ENCODE measurements around the gene MAGEB4.
"Not testable (repeated sequence)": the region's sequence is repeated elsewhere in the genome, so short reads cannot be mapped to it uniquely, and the experiment has no call there.

MAGEB4 gene, protein sequence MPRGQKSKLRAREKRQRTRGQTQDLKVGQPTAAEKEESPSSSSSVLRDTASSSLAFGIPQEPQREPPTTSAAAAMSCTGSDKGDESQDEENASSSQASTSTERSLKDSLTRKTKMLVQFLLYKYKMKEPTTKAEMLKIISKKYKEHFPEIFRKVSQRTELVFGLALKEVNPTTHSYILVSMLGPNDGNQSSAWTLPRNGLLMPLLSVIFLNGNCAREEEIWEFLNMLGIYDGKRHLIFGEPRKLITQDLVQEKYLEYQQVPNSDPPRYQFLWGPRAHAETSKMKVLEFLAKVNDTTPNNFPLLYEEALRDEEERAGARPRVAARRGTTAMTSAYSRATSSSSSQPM

DNA sequence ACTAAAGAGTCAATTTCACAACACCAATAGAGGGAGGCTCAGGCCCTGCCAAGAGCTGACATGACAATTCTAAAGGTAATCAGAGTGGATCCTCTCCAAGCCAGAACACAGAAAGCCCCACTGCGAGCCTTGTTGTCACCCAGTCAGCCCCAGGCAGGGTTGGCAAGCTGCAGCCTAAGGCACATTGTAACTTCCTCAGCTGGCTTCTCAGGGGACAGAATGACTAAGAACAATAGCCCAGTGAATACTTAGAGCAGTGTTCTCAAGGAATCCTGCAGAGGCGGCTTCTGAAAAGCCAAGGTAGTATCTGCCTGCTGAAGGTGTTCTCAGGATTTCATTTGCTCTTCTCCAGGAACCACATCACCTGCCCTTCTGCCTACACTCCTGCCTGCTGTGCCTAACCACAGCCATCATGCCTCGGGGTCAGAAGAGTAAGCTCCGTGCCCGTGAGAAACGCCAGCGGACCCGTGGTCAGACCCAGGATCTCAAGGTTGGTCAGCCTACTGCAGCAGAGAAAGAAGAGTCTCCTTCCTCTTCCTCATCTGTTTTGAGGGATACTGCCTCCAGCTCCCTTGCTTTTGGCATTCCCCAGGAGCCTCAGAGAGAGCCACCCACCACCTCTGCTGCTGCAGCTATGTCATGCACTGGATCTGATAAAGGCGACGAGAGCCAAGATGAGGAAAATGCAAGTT lies at the start of gene MAGEB4:
Gene MAGEB4, plus strand, starts transcription at position 277 of the 692 bp plus-strand sequence. Its CDS starts 136 bp downstream, at position 413.
- no peak for DNase-seq

DNA sequence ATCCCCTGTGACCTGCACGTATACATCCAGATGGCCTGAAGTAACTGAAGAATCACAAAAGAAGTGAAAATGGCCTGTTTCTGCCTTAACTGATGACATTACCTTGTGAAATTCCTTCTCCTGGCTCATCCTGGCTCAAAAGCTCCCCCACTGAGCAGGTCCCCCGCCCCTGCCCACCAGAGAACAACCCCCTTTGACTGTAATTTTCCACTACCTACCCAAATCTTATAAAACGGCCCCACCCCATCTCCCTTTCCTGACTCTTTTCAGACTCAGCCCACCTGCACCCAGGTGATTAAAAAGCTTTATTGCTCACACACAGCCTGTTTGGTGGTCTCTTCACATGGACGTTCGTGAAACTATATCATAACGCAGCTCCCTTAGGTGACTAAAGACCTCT lies 47.9 kb upstream of the MAGEB4 start:
- DNase-seq, result not testable (repeated sequence)

DNA sequence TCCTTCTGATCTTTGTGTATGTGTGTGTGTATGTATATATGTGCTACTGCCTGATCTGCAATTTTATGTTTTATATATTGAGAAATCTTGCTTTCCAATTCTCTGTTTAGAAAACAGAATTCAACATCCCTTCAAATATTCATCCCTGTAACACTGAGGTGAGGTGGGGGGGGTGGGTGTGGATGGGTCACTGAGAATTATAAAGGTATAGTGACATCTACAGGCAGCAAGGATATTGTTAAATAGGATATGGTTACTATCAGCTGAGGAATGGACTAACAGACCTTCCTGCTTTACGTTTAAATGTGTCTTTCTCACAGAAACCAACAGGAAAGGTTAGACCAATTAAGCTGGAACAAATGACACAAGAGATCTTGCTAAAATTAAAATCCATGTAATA lies 45.5 kb upstream of the MAGEB4 start:
- DNase-seq, result no peak

DNA sequence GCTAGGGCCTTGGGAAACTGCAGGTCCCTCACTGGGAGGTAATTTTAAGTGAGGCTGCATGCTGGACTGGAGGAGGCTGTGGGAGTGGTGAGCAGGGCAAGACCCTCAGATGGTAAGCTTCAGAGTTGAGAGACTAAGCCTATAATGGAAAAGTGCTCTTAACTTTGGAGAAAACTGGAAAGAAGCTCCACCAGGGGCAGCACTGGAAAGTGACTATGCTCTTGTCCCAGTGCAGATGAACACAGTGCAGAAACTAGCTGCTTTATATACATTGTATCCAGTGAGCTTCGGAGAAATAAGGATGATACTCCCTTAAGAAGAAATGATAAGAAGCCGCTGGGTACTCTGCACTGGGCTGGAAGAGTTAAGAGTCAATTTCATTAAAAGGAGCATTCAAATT lies 29.6 kb upstream of the MAGEB4 start:
- DNase-seq, result no peak

DNA sequence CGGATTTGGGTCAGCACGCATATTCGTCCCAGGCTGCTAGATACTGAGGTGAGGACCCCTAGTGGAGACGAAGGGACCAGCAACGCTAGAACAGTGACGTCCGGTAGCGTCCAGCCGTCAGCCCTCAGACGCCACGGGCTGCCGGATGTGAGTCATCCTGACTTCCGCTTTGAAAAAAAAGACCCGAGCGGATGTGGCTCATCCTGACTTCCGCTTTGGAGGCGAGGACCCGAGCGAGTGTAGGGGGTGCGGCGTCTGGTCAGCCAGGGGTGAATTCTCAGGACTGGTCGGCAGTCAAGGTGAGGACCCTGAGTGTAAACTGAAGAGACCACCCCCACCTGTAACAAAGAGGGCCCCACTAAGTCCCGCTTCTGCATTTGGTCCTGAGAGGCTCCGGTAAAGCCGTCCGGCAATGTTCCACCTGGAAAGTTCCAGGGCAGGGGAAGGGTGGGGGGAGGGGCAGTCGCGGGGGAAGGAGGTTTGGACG lies 26.4 kb upstream of the MAGEB4 start, which contains the start of gene MAGEB2:
Gene MAGEB2, plus strand, starts transcription at position 207 of the 487 bp plus-strand sequence. CDS start 3,018 bp downstream, outside the sequence.
- DNase-seq, result no peak

DNA sequence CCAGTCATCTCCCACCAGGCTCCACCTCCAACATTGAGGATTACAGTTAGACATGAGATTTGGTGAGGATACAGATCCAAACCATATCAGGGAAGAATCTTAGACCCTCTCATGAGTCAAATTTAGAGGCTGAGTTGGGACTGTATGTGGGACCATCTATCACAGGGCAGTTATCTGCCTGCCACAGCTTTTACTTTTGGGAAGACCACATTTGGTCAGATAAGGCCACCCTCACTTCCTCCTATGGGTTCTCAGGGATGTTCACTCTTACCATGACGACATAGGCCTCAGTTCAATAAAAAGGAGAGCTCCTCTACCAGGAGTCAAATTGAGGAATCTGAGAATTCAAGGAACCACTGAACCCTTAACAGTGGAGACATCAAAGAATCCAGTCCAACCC lies 24.3 kb upstream of the MAGEB4 start:
- DNase-seq, result no peak

DNA sequence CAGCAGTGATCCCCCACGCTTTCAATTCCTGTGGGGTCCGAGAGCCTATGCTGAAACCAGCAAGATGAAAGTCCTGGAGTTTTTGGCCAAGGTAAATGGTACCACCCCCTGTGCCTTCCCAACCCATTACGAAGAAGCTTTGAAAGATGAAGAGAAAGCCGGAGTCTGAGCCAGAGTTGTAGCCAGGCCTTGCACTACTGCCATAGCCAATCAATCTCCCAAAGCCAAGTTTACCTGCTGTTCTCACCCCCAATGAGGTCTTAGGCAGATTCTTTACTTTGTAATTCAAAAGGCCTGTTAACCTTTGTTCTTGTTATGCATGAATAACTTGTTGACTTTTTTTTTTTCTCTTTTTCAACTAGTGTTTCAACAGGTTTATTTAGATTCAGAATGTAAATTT lies 22.4 kb upstream of the MAGEB4 start:
- DNase-seq, result no peak

DNA sequence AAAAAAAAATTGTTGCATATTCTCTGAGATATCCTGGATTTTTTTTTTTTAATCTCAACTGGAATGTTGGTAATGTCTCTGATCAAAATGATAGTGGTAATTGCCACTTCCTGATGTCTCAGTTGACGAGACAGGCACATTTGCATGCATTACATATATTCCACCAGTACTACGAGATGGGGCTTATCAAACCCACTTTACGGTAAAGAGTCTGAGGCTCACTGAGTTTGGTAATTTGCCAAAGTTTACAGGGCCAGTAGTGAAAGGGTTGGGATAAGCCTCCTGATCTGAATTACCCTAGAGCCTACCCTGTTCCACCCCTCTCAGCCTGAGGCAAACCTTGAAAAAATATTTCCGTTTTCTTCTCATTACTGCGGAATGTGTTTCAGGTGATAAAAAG lies 21.1 kb upstream of the MAGEB4 start:
- DNase-seq, result no peak

DNA sequence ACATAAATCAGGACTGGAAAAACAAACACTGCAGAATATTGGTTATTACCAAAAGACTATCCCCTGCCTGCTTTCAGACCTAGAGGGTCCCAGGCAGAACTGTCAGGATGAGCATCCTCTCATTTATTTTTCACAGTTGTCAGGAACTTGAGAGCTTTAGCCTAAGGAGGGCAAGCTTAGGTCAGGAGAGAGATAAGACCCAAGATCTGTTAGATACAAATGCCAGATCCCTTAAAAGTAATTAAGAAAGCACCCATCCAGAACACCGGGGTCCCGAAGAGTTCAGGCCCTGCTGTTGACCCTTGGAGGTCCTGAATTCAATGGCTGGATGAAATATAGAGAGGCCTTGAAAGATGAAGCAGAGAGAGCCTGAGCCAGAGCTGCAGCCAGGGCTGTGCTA lies 17.3 kb upstream of the MAGEB4 start:
- DNase-seq, result no peak

DNA sequence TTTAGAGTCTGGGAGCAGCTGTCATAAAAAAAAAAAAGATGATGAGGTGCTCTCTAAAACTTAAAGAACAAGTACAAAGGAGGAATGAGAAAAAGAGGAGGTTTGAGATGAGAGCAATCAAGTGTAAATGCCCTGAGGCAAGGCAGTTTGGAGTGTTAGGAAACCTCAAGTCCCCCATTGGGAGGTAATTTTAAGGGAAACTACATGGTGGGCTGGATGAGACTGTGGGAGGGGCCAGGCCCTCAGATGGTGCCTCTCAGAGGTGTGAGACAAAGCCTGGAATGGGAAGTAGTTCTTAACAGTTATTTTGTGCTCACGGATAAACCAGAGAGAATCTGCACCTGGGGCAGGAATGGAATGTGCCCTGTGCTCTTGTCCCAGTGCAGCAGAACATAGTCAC lies 13.3 kb upstream of the MAGEB4 start:
- DNase-seq, result no peak

DNA sequence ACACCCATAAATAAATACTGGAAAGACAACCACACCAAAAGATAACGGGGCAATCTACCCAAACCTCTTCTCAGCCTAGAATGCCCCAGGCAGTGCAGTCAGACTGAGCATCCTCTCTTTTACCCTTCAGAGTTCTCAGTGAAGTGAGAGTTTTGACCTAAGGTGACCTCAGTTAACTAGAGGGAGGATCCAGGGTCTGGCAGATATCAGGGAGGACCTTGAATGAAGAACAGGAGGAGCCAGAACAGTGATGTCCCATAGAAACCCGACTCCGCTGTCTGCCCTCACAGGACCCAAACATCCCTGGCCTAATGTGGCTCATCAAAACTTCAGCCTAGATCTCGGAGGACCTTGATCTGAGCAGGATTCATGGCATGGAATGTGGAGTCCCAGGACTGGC lies 11.4 kb upstream of the MAGEB4 start, which contains the start of gene MAGEB3:
Gene MAGEB3, plus strand, starts transcription at position 263 of the 400 bp plus-strand sequence. CDS start 5,268 bp downstream, outside the sequence.
- DNase-seq, result no peak

DNA sequence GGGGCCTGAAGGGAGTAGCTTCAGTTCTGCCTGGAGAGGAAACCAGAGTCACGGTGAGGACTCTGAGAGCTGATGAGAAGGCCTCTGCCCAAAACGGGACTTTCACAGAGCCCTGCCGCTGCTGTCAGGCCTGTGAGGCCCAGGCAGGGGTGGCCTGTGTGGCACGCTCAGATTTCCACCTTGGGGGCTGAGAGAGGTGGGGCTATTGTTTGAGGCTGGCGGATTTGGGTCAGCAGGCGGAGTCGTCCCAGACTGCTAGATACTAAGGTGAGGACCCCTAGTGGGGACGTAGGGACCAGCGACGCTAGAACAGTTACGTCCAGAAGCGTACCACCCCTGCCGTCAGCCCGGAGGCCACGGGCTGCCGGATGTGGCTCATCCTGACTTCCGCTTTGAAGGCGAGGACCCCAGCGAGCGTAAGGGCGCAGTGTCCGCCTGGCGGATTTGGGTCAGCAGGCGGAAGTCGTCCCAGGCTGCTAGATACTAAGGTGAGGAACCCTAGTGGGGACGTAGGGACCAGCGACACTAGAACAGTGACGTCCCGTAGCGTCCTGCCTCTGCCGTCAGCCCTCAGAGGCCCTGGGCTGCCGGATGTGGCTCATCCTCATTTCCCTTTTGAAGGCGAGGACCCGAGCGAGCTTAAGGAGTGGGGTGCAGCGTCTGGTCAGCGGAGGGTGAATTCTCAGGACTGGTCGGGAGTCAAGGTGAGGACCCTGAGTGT lies 5.1 kb downstream of the MAGEB4 start, which contains the start of gene MAGEB1:
Gene MAGEB1, plus strand, starts transcription at position 378 of the 721 bp plus-strand sequence. CDS start 3,348 bp downstream, outside the sequence.
- no peak for DNase-seq

DNA sequence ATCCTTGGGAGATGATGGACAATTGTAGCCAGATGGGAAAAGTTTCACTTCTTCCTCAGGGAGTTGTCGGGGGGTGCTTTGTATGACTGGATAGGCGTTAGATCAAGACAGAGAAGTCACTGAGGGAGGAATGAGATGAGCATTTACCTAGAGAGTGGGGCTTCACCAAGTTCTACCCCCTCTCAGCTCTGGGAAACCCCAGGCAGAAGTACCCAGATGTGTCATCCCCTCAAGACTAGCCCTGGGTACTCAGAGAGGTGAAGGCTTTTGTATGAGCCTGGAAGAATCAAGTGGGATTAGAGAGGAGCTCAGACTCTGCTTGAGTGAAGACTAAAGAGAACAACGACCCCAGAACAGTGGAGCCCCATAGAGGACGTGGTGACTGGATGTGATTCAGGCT lies 7.1 kb downstream of the MAGEB4 start:
- no peak for DNase-seq

DNA sequence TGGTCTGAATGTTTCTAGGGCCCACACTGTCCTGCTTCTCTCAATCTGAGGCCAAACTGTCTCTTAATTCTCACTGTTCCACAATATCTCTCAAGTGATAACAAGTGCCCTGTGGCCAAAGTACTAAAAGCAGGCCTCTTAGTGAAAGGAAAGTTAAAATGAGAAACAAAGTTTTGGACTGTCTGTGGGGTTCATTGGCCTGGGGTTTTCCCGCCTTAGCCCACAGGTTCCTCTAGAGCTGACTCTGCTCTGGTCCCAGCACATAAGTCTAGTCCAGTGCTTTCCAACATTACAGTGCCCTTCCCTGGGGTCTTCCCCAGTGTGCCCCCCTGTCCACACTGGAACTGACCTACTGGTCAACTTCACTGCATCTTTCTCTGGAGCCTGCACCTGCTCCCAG lies 11.5 kb downstream of the MAGEB4 start:
- DNase-seq, result no peak

DNA sequence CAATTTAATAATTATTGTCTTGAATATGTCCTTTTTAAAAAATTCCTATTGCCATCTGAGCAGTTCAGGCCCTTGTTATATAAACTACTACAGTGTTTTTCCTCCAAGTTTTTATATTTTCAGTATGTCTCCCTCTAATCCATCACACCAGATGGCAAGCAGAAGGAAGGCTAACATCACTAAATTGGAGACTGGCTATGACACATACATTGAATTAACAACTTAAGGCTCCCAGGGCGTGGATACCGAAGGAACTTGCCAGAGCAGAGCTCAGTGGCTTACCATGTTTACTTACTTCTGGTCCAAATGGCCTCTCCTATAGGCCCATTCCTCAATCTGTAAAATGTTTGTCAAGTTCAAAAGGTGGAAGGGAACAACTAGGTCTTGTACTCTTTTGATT lies 18.1 kb downstream of the MAGEB4 start:
- DNase-seq, result no peak

DNA sequence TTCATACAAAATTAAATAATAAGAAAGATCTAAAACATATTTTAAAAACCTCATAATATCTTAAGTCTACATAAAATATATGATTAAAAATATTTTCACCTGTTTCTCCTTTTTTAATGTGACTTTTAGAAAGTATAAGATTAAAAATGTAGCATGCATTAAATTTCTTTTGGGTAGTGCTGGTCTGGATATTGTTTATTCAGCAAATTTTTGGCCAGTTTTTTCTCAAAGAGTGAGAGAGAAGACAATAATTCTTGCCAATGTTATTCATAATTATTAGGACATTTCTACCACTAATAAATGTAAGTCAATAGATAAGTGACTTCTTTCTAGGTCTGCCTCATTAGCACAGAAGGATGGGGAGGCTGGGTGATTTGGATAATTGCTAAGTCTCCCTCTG lies 19.2 kb downstream of the MAGEB4 start:
- DNase-seq, result no peak

DNA sequence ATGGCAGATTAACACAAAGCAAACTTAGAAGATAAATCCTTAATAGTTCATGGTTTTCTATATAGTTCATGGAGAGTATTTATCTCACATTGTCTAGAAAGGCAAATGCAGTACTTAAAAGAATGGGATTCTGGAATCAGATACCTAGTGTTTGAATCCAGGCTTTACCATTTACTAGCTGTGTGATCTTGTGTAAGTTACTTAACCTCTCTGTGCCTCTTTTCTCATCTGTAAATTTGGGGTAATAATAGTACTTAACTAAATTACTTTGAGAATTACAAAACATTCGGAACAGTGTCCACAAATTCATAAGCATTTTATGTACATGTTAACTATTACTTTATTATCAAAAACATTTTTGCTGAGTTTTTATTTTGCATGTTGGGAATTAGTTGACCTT lies 21.0 kb downstream of the MAGEB4 start:
- no peak for DNase-seq

DNA sequence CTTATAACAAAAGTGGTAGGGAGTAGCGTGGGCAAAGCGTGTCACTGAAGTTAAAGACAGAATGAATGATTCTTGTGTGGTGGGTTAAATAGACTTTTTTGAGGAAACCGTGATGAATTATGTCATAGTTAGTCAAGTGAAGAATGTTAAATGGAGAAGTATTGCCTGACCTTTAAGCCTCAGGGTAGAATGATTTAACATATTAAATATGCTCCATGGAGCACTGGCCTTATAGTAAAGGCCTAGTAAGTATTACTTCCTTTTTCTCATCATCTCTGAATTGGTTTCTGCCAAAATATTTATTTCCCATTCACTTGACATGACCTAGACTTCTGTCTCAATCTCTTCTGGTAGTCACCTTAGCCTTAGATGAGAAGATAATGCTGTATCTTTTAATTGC lies 28.8 kb downstream of the MAGEB4 start:
- no peak for DNase-seq

DNA sequence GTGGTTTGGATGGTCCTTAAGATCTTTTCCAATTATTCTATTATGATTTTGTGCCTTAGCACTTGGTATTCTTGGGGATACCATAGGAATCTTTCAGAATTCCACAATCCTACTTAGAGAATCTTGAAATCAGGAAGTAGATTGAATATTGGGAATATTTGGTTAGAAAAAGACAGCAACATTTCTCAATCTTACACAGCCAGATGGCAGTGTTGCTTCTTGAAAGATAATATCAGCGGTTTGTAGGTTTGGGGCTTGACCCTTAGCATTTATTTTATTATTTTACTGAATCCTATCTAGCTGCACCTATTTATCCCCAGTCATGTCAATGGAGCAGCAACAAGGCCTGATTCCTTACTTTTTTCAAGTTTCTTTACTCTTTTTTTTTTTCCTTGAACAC lies 33.7 kb downstream of the MAGEB4 start:
- DNase-seq, result no peak

DNA sequence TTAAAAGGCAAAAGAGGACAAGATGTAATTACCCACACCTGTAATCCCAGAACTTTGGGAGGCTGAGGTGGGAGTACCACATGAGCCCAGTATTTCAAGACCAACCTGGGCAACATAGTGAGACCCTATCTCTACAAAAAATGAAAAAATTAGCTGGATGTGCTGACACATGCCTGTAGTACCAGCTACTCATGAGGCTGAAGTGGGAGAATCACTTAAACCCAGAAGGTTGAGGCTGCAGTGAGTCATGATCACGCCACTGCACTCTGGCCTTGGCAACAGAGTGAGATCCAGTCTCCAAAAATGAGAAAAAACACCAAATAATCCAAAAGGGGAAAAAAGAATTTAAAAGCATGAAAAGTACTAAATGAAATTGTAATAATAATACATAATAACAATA lies 36.6 kb downstream of the MAGEB4 start:
- no peak for DNase-seq

DNA sequence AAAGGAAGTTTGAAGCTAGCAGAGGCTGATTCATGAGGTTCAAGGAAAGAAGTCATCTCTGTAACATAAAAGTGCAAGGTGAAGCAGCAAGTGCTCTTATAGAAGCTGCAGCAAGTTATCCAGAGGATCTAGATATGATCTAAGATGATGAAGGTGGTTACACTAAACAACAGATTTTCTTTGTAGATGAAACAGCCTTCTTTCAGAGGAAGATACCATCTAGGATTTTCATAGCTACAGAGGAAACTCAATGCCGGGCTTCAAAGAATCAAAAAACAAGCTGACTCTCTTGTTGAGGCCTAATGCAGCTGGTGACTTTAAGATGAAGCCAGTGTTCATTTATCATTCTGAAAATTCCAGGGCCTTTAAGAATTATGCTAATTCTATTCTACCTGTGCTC lies 38.6 kb downstream of the MAGEB4 start:
- DNase-seq, result no peak

DNA sequence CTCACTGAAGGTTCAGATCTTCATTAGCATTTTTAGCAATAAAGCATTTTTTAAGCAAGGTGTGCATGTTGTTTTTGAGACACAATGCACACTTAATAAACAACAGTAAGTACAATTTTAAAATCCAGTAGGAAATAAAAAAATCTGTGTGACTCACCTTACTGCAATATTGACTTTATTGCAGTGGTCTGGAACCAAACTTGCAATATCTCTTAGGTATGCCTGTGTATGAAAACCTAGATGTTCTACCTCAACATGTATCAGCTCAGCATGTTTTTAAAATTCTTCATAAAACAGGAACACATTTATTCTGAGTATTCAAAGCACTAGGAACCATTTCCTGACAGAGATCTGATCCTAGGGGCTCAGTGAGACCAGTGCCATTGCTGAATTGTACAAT lies 40.7 kb downstream of the MAGEB4 start:
- DNase-seq, result no peak

Data from nucleus accumbens (tissue), 56 donors.